HepG2 (cell line): Measurements from ENCODE around the gene TMEM97. TPM values are rescaled to one million over a fixed set of nuclear protein-coding genes. Genes with fewer than 3 reads are reported as not detected.

Experiments used
- ATAC-seq: fragments of 200-7000 bp; cut with Tn5 transposase; 3 replicates; pipeline ENCODE4 v1.9.1; 2020; ENCODE audit warnings: mild to moderate bottlenecking, moderate library complexity
- BruUV-seq: library from RNA; stranded (reverse); fragments of 400-500 nt; replicated peaks from 2 replicates; lab custom pipeline; 2021; lab: Mats Ljungman, UMichigan
- CTCF ChIA-PET: fragments of 300-600 bp; formaldehyde crosslinking; extraction: SDS; loops from one replicate; lab custom pipeline; 2021; ENCODE audit warnings: low total read pairs, inconsistent platforms, low intra/inter-chr PET ratio; lab: Yijun Ruan, JAX
- POLR2A ChIA-PET: fragments of 350-600 bp; sonication (Branson Sonifier 250); formaldehyde crosslinking; loops from one replicate; lab custom pipeline; 2020; ENCODE audit warnings: antibody characterized with exemption, inconsistent platforms; lab: Yijun Ruan, JAX
- DNase-seq: peaks from one replicate; pipeline ENCODE4 v3.0.0-alpha.2; 2015; ENCODE audit warnings: low spot score
- FAIRE-seq: peaks from 3 replicates; lab custom pipeline; 2011; peaks lifted over from hg19 to GRCh38; lab: Jason Lieb, UNC
- H2AFZ ChIP-seq: one replicate; pipeline ENCODE4 v1.6.1; 2011; ENCODE audit warnings: low read length, inconsistent platforms
- H3K27ac ChIP-seq: fragments of 300-600 bp; 3 replicates; pipeline ENCODE4 v1.8.0; 2011; ENCODE audit warnings: mixed run types, mild to moderate bottlenecking, mixed read lengths, low read length, inconsistent platforms; ENCODE audit not compliant: insufficient read depth; ENCODE audit errors: extremely low read length
- H3K27me3 ChIP-seq, 2 experiments: fragments of 200-600 bp in 1 of 2; 2 replicates in 1 of 2; 3 replicates in 1 of 2; pipeline versions ENCODE4 v1.6.0 to v1.8.0; 2011; ENCODE audit warnings: low read length in 2 of 2, mild to moderate bottlenecking in 2 of 2, moderate library complexity in 2 of 2, inconsistent platforms in 1 of 2; ENCODE audit not compliant: insufficient read depth in 2 of 2, control insufficient read depth in 1 of 2
- H3K36me3 ChIP-seq, 2 experiments: fragments of 200-600 bp in 1 of 2; replicated peaks in 1 of 2; 2 replicates in 1 of 2; 3 replicates in 1 of 2; pipeline versions ENCODE4 v1.5.1 to v1.8.0; 2011; ENCODE audit warnings: low read length in 2 of 2, inconsistent platforms in 1 of 2; ENCODE audit not compliant: insufficient read depth in 2 of 2, control insufficient read depth in 1 of 2
- H3K4me1 ChIP-seq: 2 replicates; pipeline ENCODE4 v1.5.1; 2012; ENCODE audit warnings: low read length, inconsistent platforms; ENCODE audit not compliant: insufficient read depth
- H3K4me2 ChIP-seq: 2 replicates; pipeline ENCODE4 v1.6.0; 2011; ENCODE audit warnings: low read depth, low read length, inconsistent platforms
- H3K4me3 ChIP-seq, 3 experiments: fragments of 200-600 bp in 1 of 3; sonication (generic), shearing (Covaris generic) in 1 of 3; replicated peaks in 1 of 3; 2 replicates each; pipeline ENCODE4 v1.5.1; 2011 to 2016; ENCODE audit warnings: low read length in 3 of 3, inconsistent platforms in 2 of 3, low read depth in 2 of 3, mild to moderate bottlenecking in 2 of 3, control low read depth in 1 of 3, mixed read lengths in 1 of 3; ENCODE audit not compliant: insufficient read depth in 1 of 3
- H3K79me2 ChIP-seq: one replicate; pipeline ENCODE4 v1.6.1; 2011; ENCODE audit warnings: low read length, inconsistent platforms; ENCODE audit not compliant: insufficient read depth
- H3K9ac ChIP-seq: 2 replicates; pipeline ENCODE4 v1.6.0; 2011; ENCODE audit warnings: mild to moderate bottlenecking, low read depth, low read length, inconsistent platforms; ENCODE audit not compliant: insufficient read depth
- H3K9me3 ChIP-seq: 2 replicates; pipeline ENCODE4 v1.5.1; 2012; ENCODE audit warnings: mild to moderate bottlenecking, low read length
- H4K20me1 ChIP-seq: 2 replicates; pipeline ENCODE4 v1.6.0; 2011; ENCODE audit warnings: inconsistent platforms, mild to moderate bottlenecking, low read length, moderate library complexity; ENCODE audit not compliant: insufficient read depth
- DBP ChIP-seq: sonication (generic); formaldehyde crosslinking; IDR thresholded peaks from 2 replicates; pipeline ENCODE4 v1.4.0; 2020; ENCODE audit warnings: missing genetic modification reagents; ENCODE audit errors: not compliant biosample characterization
- ELF3 ChIP-seq: IDR thresholded peaks from 2 replicates; pipeline ENCODE4 v1.6.1; 2016; ENCODE audit warnings: missing genetic modification reagents, missing compliant biosample characterization
- FOXA1 ChIP-seq, 2 experiments: fragments of 450-650 bp in 1 of 2; sonication (generic) in 1 of 2; formaldehyde crosslinking in 1 of 2; IDR thresholded peaks; 2 replicates each; pipeline versions ENCODE4 v1.4.0 to v1.6.1; 2016 to 2020; ENCODE audit warnings: missing genetic modification reagents in 1 of 2
- GFI1 ChIP-seq: sonication (generic); formaldehyde crosslinking; IDR thresholded peaks from 2 replicates; pipeline ENCODE4 v1.5.0; 2020; ENCODE audit warnings: missing genetic modification reagents, mild to moderate bottlenecking, borderline replicate concordance
- KLF13 ChIP-seq: sonication (generic); formaldehyde crosslinking; IDR thresholded peaks from 2 replicates; pipeline ENCODE4 v1.4.0; 2020; ENCODE audit warnings: mild to moderate bottlenecking, missing genetic modification reagents
- MED1 ChIP-seq: sonication (generic); formaldehyde crosslinking; IDR thresholded peaks from 2 replicates; pipeline ENCODE4 v1.4.0; 2020; ENCODE audit warnings: missing genetic modification reagents
- MYC ChIP-seq: sonication (generic); formaldehyde crosslinking; IDR thresholded peaks from 2 replicates; pipeline ENCODE4 v1.9.0; 2021; ENCODE audit warnings: missing genetic modification reagents, borderline replicate concordance
- POLR2A ChIP-seq, 2 experiments: IDR thresholded peaks; 2 replicates each; pipeline ENCODE4 v1.6.1; 2011; ENCODE audit warnings: low read depth in 2 of 2, low read length in 2 of 2, mild to moderate bottlenecking in 1 of 2, moderate library complexity in 1 of 2; ENCODE audit not compliant: insufficient read depth in 1 of 2
- TCF7L2 ChIP-seq: IDR thresholded peaks from 2 replicates; pipeline ENCODE4 v1.6.1; 2011; ENCODE audit warnings: mild to moderate bottlenecking, low read depth, low read length, moderate library complexity
- ZNF589 ChIP-seq: sonication (generic); formaldehyde crosslinking; conservative IDR thresholded peaks from 2 replicates; pipeline ENCODE4 v1.8.0; 2022; ENCODE audit warnings: mild to moderate bottlenecking, moderate library complexity, missing genetic modification reagents
- ZNF605 ChIP-seq: sonication (generic); formaldehyde crosslinking; IDR thresholded peaks from 2 replicates; pipeline ENCODE4 v1.8.0; 2022; ENCODE audit warnings: mild to moderate bottlenecking, missing genetic modification reagents
- WGBS: methylation state at CpG from one replicate; pipeline ENCODE4 v1.1.6; 2017; ENCODE audit warnings: low lambda C conversion rate; 5-methylcytosine and 5-hydroxymethylcytosine counted together
- in situ Hi-C: cut with HindIII; loops from 2 replicates; pipeline ENCODE4 v1.10.0; 2017; ENCODE audit warnings: low pct_unique_long_range_greater_than_20kb; ENCODE audit not compliant: extremely low pct_ligation_motif_present
- intact Hi-C: fragments of 100-400 bp; cut with micrococcal nuclease; formaldehyde crosslinking; loops from one replicate; pipeline ENCODE4 v1.10.0; 2022; ENCODE audit not compliant: unreplicated experiment
- polyA plus RNA-seq, 8 experiments: library from polyadenylated mRNA; depleted of rRNA in 3 of 8; stranded (reverse) in 7 of 8; unstranded in 1 of 8; fragments of >200 nt; fragmentation: Illumina TruSeq in 4 of 8; extraction: Trizol in 4 of 8; gene quantifications; 2 replicates each; pipeline versions ENCODE4 v1.2.1 to v1.2.3, GENCODE V29; 2011 to 2016; ENCODE audit warnings: low read depth in 4 of 8, missing spikeins in 1 of 8, mixed read lengths in 1 of 8; ENCODE audit not compliant: insufficient read depth in 1 of 8
- total RNA-seq, 5 experiments: library from RNA; depleted of rRNA; stranded (reverse); fragments of >200 nt; fragmentation: Illumina TruSeq; extraction: Trizol; gene quantifications; 2 replicates each; pipeline ENCODE4 v1.2.3, GENCODE V29; 2016; ENCODE audit warnings: low read depth in 1 of 5
- TF ChIP-seq, protein P1 (sequence below): IDR thresholded peaks from 2 replicates; pipeline ENCODE4 v1.6.1; 2016
- TF ChIP-seq, protein P2 (sequence below): IDR thresholded peaks from 2 replicates; pipeline ENCODE4 v1.6.1; 2018; ENCODE audit warnings: missing genetic modification reagents
- TF ChIP-seq, protein P3 (sequence below): IDR thresholded peaks from 2 replicates; pipeline ENCODE4 v1.6.1; 2016; ENCODE audit warnings: control low read depth

Gene TMEM97
- total and polyA plus RNA-seq, 2 of the 13 experiments (the other 11 are each of a cell fraction or from before 2014, with no cell fraction given): 69.6 to 137 TPM

DNA sequence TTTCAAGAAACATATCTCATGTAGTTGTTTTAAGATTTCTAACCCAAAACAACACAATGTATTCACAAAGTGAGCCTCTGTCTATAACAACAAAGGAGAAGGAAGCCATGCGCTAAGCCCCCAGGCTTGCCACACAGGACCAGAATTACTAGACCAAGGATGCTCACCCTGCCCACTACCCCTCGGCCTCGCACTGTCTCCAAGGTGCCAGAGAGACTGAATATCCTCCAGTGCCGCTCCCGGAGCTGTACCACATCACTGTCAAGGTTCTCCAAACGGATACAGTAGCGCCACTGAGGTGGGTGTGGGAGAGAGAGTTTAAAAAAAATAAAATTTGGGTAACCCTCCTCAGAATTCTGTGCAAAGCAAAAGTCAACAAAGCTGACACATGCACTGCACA lies 31.3 kb downstream of the TMEM97 start:
- ATAC-seq (no peak), FAIRE-seq (no peak), DNase-seq (no peak)
- Histone ChIP-seq H3K9ac (no peak overlapping the region), H3K4me1 (peaks cover 36% of the 10 kb centered on the region), H3K4me3 (no peak overlapping the region), H3K27ac (no peak overlapping the region), H3K9me3 (no peaks in the 10 kb centered on the region), H3K36me3 (peaks cover 23 to 75% of the 10 kb centered on the region in 2 experiments), H3K4me2 (no peak overlapping the region), H2AFZ (no peak overlapping the region), H4K20me1 (no peaks in the 10 kb centered on the region), H3K27me3 (no peaks in the 10 kb centered on the region), H3K79me2 (peaks cover 4% of the 10 kb centered on the region)
- in situ Hi-C loops: no loop called here
- ChIA-PET CTCF (no interaction called here), POLR2A (interaction anchor here (1.1 to 1.4 kb wide), 2 partner anchors 20 to 21 kb away, joined by 3 to 4 read pairs; partner anchors contain the start of genes SARM1 and VTN)
- intact Hi-C loops: no loop called here
- WGBS: over 99% methylated on average over 7 of the region's 7 CpGs
- TF ChIP-seq POLR2A (IDR thresholded peaks at IDR 0.05; ENCODE audit: insufficient read depth in 1 of 2, low read depth in 2 of 2, low read length in 2 of 2) (0 out of 4 replicates have a peak, but pooled peaks of 1 of the 2 experiments have one; percentile 23), DBP (CRISPR knock-in tag) (no peak), ZNF589 (no peak), KLF13 (no peak)
- BruUV-seq: no TSS peak

GRCh38 chr17:28357061-28357900 lies 38.3 kb downstream of the TMEM97 start, which contains the start of gene POLDIP2:
TSS of gene POLDIP2 (minus strand) at chr17:28357527. CDS start at chr17:28357448, 79 bp downstream.
- Histone ChIP-seq H3K4me2 (peak within 1 kb of the TSS; percentile 94), H3K4me1 (peaks cover 36% of the 10 kb centered on the region), H3K27ac (peak within 1 kb of the TSS; percentile 78), H3K36me3 (peaks cover 23 to 48% of the 10 kb centered on the region in 2 experiments), H3K4me3 (peak within 1 kb of the TSS; percentile 93 to 98 (median 97)), H3K79me2 (peaks cover 38% of the 10 kb centered on the region), H4K20me1 (no peaks in the 10 kb centered on the region), H3K9me3 (no peaks in the 10 kb centered on the region), H3K9ac (peak within 1 kb of the TSS; percentile 96), H3K27me3 (no peaks in the 10 kb centered on the region; a peak in 1 of 5 replicates), H2AFZ (no peak within 1 kb of the TSS)
- FAIRE-seq (peak; percentile 51), ATAC-seq (peak; percentile 99), DNase-seq (peak; percentile 87)
- WGBS: 0% methylated on average over 13 of the region's 80 CpGs
- intact Hi-C loops (no loop called here), in situ Hi-C loops (no loop called here)
- BruUV-seq: no TSS peak
- POLR2A ChIA-PET: interaction anchor here (0.6 to 5.2 kb wide), 19 partner anchors 10 to 316 kb away, joined by 3 to 183 read pairs (median 6); partner anchors contain the start of genes IFT20, SARM1, SEBOX and SLC46A1
- CTCF ChIA-PET: no interaction called here
- TF ChIP-seq, protein P1, sequence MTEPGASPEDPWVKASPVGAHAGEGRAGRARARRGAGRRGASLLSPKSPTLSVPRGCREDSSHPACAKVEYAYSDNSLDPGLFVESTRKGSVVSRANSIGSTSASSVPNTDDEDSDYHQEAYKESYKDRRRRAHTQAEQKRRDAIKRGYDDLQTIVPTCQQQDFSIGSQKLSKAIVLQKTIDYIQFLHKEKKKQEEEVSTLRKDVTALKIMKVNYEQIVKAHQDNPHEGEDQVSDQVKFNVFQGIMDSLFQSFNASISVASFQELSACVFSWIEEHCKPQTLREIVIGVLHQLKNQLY (CRISPR knock-in tag): no peak
- TF ChIP-seq MED1 (CRISPR knock-in tag) (peak; percentile 62), TCF7L2 (no peak), ELF3 (CRISPR knock-in tag) (peak; percentile 86), GFI1 (CRISPR knock-in tag) (peak; percentile 34; the same call in 1 of the 2 replicates), MYC (CRISPR knock-in tag) (peak; percentile 85), ZNF605 (CRISPR knock-in tag) (no peak), FOXA1 (IDR thresholded peaks at IDR 0.05) (no peak), FOXA1 (CRISPR knock-in tag; IDR thresholded peaks at IDR 0.05) (peak; percentile 53)
- TF ChIP-seq, protein P2, sequence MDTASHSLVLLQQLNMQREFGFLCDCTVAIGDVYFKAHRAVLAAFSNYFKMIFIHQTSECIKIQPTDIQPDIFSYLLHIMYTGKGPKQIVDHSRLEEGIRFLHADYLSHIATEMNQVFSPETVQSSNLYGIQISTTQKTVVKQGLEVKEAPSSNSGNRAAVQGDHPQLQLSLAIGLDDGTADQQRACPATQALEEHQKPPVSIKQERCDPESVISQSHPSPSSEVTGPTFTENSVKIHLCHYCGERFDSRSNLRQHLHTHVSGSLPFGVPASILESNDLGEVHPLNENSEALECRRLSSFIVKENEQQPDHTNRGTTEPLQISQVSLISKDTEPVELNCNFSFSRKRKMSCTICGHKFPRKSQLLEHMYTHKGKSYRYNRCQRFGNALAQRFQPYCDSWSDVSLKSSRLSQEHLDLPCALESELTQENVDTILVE: peak; percentile 83
- TF ChIP-seq, protein P3, sequence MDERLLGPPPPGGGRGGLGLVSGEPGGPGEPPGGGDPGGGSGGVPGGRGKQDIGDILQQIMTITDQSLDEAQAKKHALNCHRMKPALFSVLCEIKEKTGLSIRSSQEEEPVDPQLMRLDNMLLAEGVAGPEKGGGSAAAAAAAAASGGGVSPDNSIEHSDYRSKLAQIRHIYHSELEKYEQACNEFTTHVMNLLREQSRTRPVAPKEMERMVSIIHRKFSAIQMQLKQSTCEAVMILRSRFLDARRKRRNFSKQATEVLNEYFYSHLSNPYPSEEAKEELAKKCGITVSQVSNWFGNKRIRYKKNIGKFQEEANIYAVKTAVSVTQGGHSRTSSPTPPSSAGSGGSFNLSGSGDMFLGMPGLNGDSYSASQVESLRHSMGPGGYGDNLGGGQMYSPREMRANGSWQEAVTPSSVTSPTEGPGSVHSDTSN (CRISPR knock-in tag): no peak
